Stimulated activated CD4-positive, alpha-beta T cell treated with anti-CD3 and anti-CD28 coated beads, Interleukin-12 subunit alpha, Interleukin-12 subunit beta, amount 100 ng/mL, for 4 hours (primary cell): ENCODE data around the gene RAI14.
"Not testable (repeated sequence)": the region's sequence is repeated elsewhere in the genome, so short reads cannot be mapped to it uniquely, and the experiment has no call there.

Experiments
- DNase-seq: peaks from one replicate; pipeline ENCODE4 v3.0.0-alpha.2; 2020

The RAI14 gene

GRCh38 chr5:34701442-34701841, 45.3 kb downstream of the RAI14 start:
- not testable (repeated sequence) for DNase-seq

GRCh38 chr5:34703767-34704713, 47.9 kb downstream of the RAI14 start:
- DNase-seq = no peak

DNA sequence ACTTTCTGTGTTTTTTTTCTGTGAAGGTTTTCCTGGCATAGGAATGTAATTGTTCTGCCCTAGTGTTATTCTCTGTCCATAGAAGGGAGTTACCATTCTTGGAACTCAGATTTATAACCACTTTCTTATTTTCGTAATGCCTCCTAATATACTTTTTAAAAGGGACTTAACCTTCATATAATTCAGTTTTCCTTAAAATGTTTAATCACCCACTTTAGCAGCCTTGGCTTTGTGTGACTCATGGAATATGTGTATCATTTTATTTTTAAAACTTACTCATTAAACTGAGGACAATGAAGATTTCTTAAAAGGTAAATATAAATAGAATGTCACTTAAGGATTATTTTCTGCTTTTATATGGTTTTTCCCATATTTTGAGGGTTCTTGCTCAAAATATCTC, 50.0 kb downstream of the RAI14 start:
- DNase-seq = no peak

DNA sequence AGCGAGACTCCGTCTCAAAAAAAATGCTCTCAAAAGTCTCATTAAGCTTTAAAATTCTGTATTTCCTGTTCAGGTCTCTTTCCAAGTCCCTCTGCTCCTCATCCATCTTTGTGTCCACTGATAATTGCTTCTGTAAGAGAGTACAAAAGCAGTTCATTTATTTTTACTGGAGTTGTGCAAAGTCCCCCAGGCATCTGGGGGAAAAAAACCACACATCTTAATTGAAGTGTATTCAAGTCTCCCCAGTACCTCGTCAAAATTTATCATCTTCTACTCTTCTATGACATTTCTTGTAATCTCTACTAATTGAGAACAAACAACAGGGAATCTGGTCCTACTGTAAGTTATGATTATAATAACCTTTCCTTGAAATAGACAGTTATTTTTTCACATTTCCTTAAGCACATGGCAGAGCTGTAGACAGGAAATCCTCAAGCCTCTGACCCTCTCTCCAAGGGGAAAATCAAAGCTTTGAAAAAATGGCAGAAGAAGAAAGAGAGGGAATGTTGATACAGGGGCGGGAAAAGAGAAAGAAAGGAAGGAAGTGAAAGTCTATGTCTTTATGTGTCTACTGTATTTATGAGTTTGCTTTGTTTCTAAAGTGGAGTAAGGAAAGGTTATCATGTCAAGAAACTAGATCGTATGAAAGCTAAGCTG, 51.5 kb downstream of the RAI14 start:
- no peak for DNase-seq

- no peak for DNase-seq
Measured at GRCh38 chr5:34708777-34709176, 52.6 kb downstream of the RAI14 start.

GRCh38 chr5:34709861-34710673, 53.9 kb downstream of the RAI14 start:
- DNase-seq = no peak

GRCh38 chr5:34712565-34712964, 56.4 kb downstream of the RAI14 start:
- no peak for DNase-seq

DNA sequence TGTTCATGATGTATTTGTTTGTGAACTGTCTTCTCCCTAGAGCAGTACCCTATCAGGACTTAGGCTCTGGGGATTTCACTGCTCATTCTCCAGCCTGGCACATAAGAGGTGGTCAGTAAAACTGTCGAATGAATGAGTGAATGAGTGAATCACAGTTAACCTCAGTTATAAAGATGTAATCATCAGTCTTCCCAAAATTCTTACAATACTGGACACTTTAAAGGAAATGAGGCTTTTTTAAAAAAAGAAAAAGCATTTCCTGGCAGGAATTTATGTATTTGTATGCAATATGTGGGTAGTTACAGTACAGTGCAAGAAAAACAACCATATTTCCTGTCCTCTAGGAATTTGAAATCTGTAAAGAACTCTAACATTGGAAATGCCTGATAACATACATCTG, 59.6 kb downstream of the RAI14 start:
- DNase-seq = no peak

- DNase-seq = no peak
Measured at GRCh38 chr5:34716986-34717385, 60.9 kb downstream of the RAI14 start.

- DNase-seq = no peak
Measured at GRCh38 chr5:34717426-34718327, 61.5 kb downstream of the RAI14 start.

DNA sequence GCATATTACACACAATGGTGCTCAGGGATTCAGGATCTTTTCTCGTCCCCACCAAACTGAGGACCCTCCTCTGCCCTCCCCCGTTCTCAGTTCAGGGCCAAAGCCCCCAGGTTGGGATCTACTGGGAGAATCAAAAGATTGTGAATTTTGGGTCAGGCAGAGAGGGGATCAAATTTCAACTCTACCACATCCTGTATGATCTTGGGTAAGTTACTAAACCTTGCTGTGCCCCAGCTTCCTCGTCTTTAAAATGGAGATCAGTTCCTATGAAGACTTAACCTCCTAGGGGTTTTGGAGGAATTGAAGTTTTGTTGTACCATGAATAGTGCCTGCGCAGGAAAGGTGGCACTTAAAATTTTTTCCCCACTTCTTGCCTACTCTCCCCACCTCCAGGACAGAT, 62.4 kb downstream of the RAI14 start:
- no peak for DNase-seq

- no peak for DNase-seq
Measured at GRCh38 chr5:34719029-34719428, 62.9 kb downstream of the RAI14 start.

DNA sequence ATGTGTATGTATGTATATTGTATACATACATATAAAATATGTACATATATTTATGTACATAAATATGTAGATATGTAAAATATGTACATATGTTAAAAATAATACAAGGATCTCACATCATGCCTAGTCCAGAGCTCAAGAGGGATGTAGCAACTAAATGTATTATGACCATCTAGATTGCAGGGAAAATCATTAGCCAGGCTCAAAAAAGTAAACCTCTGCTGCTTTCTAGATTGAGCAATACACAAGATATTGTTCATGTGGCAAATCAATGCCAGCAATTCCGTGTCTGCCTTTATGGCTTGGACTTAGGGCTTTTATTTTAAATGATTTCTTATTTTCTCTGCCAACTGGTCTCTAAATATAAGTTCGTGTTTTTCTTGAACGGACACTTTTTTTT, 65.2 kb downstream of the RAI14 start:
- no peak for DNase-seq

GRCh38 chr5:34722183-34722582, 66.1 kb downstream of the RAI14 start:
- DNase-seq = no peak

DNA sequence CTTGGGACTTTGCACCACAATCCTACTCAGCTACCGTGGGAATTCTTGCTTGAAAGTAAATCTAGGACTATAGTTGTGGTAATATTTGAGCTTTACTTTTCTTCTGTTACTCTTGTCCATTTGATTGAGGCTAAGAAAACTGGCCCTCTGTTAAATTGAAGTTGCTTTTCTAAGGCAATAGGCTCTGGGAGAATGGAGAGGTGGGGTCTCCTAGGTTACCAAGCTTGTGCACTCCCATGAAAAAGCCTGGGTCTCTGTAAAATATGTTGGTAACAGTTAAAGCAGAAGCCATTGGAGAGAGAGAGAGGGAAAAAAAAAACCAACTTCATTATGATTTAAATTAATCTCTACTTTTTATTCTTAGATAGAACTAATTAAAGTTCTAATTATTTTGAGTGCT, 68.6 kb downstream of the RAI14 start:
- DNase-seq = no peak

GRCh38 chr5:34727166-34727749, 71.1 kb downstream of the RAI14 start:
- not testable (repeated sequence) for DNase-seq

GRCh38 chr5:34728236-34728635, 72.1 kb downstream of the RAI14 start:
- DNase-seq = no peak

DNA sequence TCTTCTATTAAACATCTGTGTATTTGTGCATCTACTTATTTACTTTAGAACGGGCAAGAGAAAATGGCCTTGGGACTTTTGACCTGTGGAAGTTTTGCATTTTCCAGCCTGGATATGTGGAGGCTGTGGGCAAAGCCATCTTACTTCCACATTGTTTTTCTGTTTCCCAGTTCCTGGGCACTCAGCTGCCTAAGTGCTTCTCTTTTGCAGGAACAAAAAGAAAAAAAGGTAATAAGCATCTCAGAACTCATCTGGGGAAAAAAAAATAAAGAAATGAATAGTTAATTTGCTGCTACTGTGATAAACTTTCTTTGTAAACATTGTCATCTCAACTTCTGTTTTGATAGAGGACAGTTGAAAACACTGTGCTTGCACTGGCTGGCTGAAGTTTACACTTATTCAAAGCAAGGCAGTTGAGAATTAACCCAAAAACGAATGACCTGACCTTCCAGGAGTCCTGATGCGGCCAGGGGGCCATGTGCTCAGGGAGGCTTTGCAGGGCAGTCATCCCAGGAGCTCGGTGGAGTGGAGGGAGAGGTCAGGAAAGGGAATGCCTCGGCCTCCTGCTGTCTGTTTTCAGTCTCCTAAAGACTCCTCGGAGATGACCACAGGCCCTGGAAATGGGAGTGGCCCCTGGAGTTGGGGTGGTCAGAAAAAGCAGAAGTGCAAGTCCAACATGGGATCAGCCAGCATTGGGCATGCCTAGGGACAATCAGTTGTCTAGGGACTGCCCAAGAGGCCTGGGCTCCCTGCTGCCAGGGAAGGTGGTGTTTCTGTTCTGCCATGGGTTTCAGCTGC, 75.5 kb downstream of the RAI14 start:
- DNase-seq = no peak

DNA sequence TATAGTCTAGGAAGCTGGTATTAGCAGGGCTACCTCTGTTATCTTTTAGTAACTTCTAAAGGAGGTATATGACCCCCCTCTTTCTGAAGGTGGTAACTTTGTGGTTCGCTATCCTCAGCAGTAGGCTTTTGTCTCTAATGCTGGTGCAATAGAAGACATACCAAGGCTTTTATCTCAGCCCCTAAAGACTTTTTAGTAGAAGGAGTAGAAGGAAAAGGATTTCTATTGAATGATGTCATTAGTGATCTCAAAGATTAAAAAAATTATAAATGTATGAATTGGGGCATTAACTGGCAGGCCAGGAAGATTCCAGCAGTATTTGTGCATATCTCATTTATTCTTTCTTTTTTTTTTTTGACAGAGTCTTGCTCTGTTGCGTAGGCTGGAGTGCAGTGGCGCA, 78.2 kb downstream of the RAI14 start:
- DNase-seq = no peak

- no peak for DNase-seq
Measured at GRCh38 chr5:34735491-34736426, 79.6 kb downstream of the RAI14 start.
